Inflammatory macrophage (primary cell): Measurements from ENCODE around the gene SEL1L2.
"Not testable (repeated sequence)": the region's sequence is repeated elsewhere in the genome, so short reads cannot be mapped to it uniquely, and the experiment has no call there.

Source experiments
- DNase-seq, 2 donors: peaks; one replicate each; pipeline ENCODE4 v3.0.0-alpha.2; 2020 to 2022
- total RNA-seq, 18 experiments: gene quantifications; one replicate each; lab custom pipeline; 2026; ENCODE audit warnings: mixed read lengths in 6 of 18, inconsistent platforms in 2 of 18; lab: John Stamatoyannopoulos, UW

The SEL1L2 gene
- 0 to 0.60 (median 0.09) reads per million in 18 experiments for total RNA-seq

- no peak for DNase-seq
These were observed at the start of gene SEL1L2 for GRCh38 chr20:13990465-13990864. TSS of gene SEL1L2 (minus strand) at chr20:13990614. CDS start at chr20:13990534, 80 bp downstream.

- DNase-seq, result no peak
These were observed 46.2 kb upstream of the SEL1L2 start for GRCh38 chr20:14036567-14036966.

GRCh38 chr20:14033310-14033709 lies 42.9 kb upstream of the SEL1L2 start:
- DNase-seq, result no peak

- no peak for DNase-seq
These were observed 40.6 kb upstream of the SEL1L2 start for GRCh38 chr20:14030991-14031390.

- no peak for DNase-seq
These were observed 22.3 kb upstream of the SEL1L2 start for GRCh38 chr20:14012671-14013070.

- no peak for DNase-seq
These were observed 18.8 kb upstream of the SEL1L2 start for GRCh38 chr20:14009208-14009607.

- DNase-seq, result no peak
These were observed 15.6 kb upstream of the SEL1L2 start for GRCh38 chr20:14005996-14006395.

- no peak for DNase-seq
These were observed 10.5 kb upstream of the SEL1L2 start for GRCh38 chr20:14000917-14001316.

GRCh38 chr20:13996265-13996664 lies 5.9 kb upstream of the SEL1L2 start:
- DNase-seq, result no peak

GRCh38 chr20:13995841-13996240 lies 5.4 kb upstream of the SEL1L2 start:
- DNase-seq, result no peak

GRCh38 chr20:13995086-13995665 lies 4.8 kb upstream of the SEL1L2 start, which contains the start of gene MACROD2:
TSS of gene MACROD2 (plus strand) at chr20:13995516.
- peak; percentile 81 to 83 for DNase-seq

GRCh38 chr20:13991955-13992354 lies 1.5 kb upstream of the SEL1L2 start:
- not testable (repeated sequence) for DNase-seq

- no peak for DNase-seq
These were observed 897 bp upstream of the SEL1L2 start for GRCh38 chr20:13991311-13991710.

- DNase-seq, result no peak
These were observed 6.2 kb downstream of the SEL1L2 start for GRCh38 chr20:13984211-13984610.

- DNase-seq, result no peak
These were observed 29.9 kb downstream of the SEL1L2 start for GRCh38 chr20:13960525-13960924.

GRCh38 chr20:13960119-13960518 lies 30.3 kb downstream of the SEL1L2 start:
- DNase-seq, result no peak

- DNase-seq, result no peak
These were observed 37.2 kb downstream of the SEL1L2 start for GRCh38 chr20:13953227-13953626.

- no peak for DNase-seq
These were observed 42.7 kb downstream of the SEL1L2 start for GRCh38 chr20:13947719-13948118.

- no peak for DNase-seq
These were observed 49.4 kb downstream of the SEL1L2 start for GRCh38 chr20:13941031-13941430.

GRCh38 chr20:13936781-13937576 lies 53.4 kb downstream of the SEL1L2 start:
- no peak for DNase-seq

- DNase-seq, result no peak
These were observed 55.2 kb downstream of the SEL1L2 start for GRCh38 chr20:13934992-13935894.

- DNase-seq, result no peak
These were observed 60.1 kb downstream of the SEL1L2 start for GRCh38 chr20:13930281-13930680.

GRCh38 chr20:13929836-13930235 lies 60.6 kb downstream of the SEL1L2 start:
- DNase-seq, result no peak
